HepG2 (cell line): ENCODE data around the gene DDX1. TPM values are rescaled to one million over a fixed set of nuclear protein-coding genes. Genes with fewer than 3 reads are reported as not detected.

ENCODE experiments used
- ASH2L ChIP-seq: fragments of 300-600, 200-600 bp; sonication (generic); IDR thresholded peaks from 2 replicates; pipeline ENCODE4 v1.7.0; 2017; ENCODE audit warnings: low read depth, mild to moderate bottlenecking, moderate library complexity, mixed read lengths, low read length; ENCODE audit not compliant: insufficient read length
- DBP ChIP-seq: sonication (generic); formaldehyde crosslinking; IDR thresholded peaks from 2 replicates; pipeline ENCODE4 v1.4.0; 2020; ENCODE audit warnings: missing genetic modification reagents; ENCODE audit errors: not compliant biosample characterization
- FOXM1 ChIP-seq: sonication (generic); formaldehyde crosslinking; IDR thresholded peaks from 2 replicates; pipeline ENCODE4 v1.5.0; 2020; ENCODE audit warnings: missing genetic modification reagents
- ONECUT2 ChIP-seq: sonication (generic); formaldehyde crosslinking; IDR thresholded peaks from 2 replicates; pipeline ENCODE4 v1.4.0; 2020; ENCODE audit warnings: missing genetic modification reagents
- PRDM15 ChIP-seq: sonication (generic); formaldehyde crosslinking; IDR thresholded peaks from 2 replicates; pipeline ENCODE4 v1.4.0; 2020; ENCODE audit warnings: missing genetic modification reagents
- SIN3B ChIP-seq: fragments of 150-350 bp; IDR thresholded peaks from 2 replicates; pipeline ENCODE4 v1.6.1; 2014; ENCODE audit warnings: low read length
- TEAD2 ChIP-seq: sonication (generic); formaldehyde crosslinking; IDR thresholded peaks from 2 replicates; pipeline ENCODE4 v1.9.0; 2021; ENCODE audit warnings: missing genetic modification reagents
- TOE1 ChIP-seq: sonication (generic); formaldehyde crosslinking; IDR thresholded peaks from 2 replicates; pipeline ENCODE4 v1.4.0; 2020; ENCODE audit warnings: mild to moderate bottlenecking, missing genetic modification reagents
- ZBTB40 ChIP-seq, 2 experiments: fragments of 450-650 bp in 1 of 2; sonication (generic) in 1 of 2; formaldehyde crosslinking in 1 of 2; IDR thresholded peaks; 2 replicates each; pipeline versions ENCODE4 v1.6.1 to v1.8.0; 2016 to 2022; ENCODE audit warnings: antibody characterized with exemption in 1 of 2, mild to moderate bottlenecking in 1 of 2, missing genetic modification reagents in 1 of 2
- ZNF879 ChIP-seq: sonication (generic); formaldehyde crosslinking; IDR thresholded peaks from 2 replicates; pipeline ENCODE4 v1.8.1; 2023; ENCODE audit warnings: missing genetic modification reagents
- polyA plus RNA-seq, 8 experiments: library from polyadenylated mRNA; depleted of rRNA in 3 of 8; stranded (reverse) in 7 of 8; unstranded in 1 of 8; fragments of >200 nt; fragmentation: Illumina TruSeq in 4 of 8; extraction: Trizol in 4 of 8; gene quantifications; 2 replicates each; pipeline versions ENCODE4 v1.2.1 to v1.2.3, GENCODE V29; 2011 to 2016; ENCODE audit warnings: low read depth in 4 of 8, missing spikeins in 1 of 8, mixed read lengths in 1 of 8; ENCODE audit not compliant: insufficient read depth in 1 of 8
- total RNA-seq, 5 experiments: library from RNA; depleted of rRNA; stranded (reverse); fragments of >200 nt; fragmentation: Illumina TruSeq; extraction: Trizol; gene quantifications; 2 replicates each; pipeline ENCODE4 v1.2.3, GENCODE V29; 2016; ENCODE audit warnings: low read depth in 1 of 5
- TF ChIP-seq, protein P1 (sequence below): sonication (generic); formaldehyde crosslinking; IDR thresholded peaks from 2 replicates; pipeline ENCODE4 v1.8.1; 2023; ENCODE audit warnings: mild to moderate bottlenecking, moderate library complexity, missing genetic modification reagents
- TF ChIP-seq, protein P2 (sequence below): sonication (generic); formaldehyde crosslinking; IDR thresholded peaks from 2 replicates; pipeline ENCODE4 v1.5.0; 2020; ENCODE audit warnings: missing genetic modification reagents, mild to moderate bottlenecking, borderline replicate concordance

The DDX1 gene
- total and polyA plus RNA-seq, 2 of the 13 experiments (the other 11 are each of a cell fraction or from before 2014, with no cell fraction given) = 81.6 to 130 TPM

DNA sequence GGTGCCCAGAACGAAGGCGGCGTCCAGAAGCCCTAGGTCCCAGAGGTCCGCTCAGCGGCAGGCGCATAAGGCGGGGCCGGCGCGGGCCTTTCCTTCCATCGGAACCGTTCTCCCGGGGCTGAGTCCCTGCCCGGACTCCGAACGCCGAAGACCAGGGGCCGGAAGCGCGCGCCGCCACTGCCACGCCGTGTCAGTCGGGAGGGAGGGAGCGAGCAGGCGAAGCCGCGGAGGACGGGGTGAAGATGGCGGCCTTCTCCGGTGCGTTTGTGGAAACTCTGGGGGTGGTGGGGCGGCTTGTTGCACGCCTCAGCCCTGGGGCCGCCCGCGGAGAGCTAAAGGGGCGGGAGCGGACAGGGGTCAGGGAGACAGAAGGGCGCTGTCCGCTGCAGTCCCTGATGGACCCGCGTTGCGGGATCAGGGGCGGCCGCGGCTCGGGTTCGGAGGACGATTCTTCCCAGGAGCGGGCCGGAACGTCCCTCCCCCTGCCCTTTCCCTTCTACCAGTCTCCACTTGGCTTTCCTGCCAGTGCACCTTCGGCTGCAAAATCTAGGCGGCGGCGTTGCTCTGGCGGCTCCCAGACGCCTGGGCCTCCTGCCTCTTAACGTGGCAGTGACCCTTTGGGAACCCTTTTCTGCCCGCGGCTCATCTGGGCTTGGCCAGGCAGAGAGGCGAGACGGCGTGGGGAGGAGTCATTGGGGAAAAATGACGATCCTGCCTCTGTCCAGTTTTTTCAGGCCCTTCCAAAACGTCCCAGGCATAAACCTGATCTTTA, at the start of gene DDX1 (continued):
- TF ChIP-seq ZBTB40 (IDR thresholded peaks at IDR 0.05) (peak; percentile 93), ZBTB40 (CRISPR knock-in tag; IDR thresholded peaks at IDR 0.05) (peak; percentile 96), ZNF879 (CRISPR knock-in tag) (peak; percentile 98), TEAD2 (CRISPR knock-in tag) (peak; percentile 76; the same call in 1 of the 2 replicates), DBP (no peak), ONECUT2 (CRISPR knock-in tag) (peak; percentile 55), PRDM15 (CRISPR knock-in tag) (peak; percentile 76; the same call in 1 of the 2 replicates), SIN3B (peak; percentile 83), ASH2L (peak; percentile 100), FOXM1 (CRISPR knock-in tag) (peak; percentile 85; the same call in 1 of the 2 replicates), TOE1 (peak; percentile 98)
- TF ChIP-seq, protein P1, sequence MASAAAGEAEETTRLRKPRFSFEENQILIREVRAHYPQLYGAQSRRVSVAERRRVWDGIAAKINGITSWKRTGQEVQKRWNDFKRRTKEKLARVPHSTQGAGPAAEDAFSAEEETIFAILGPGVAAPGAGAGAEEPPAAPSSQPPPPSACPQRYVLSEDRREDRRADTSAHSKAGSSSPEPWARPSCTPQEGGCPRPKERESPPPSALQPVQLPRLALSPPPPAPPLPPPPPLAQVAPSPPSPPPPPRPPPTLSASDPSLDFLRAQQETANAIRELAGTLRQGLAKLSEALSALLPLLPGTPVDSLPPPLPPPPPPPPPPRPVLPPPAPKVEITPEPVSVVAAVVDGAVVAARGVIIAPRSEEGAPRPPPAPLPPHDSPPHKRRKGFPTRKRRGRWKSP = peak; percentile 97
- TF ChIP-seq, protein P2, sequence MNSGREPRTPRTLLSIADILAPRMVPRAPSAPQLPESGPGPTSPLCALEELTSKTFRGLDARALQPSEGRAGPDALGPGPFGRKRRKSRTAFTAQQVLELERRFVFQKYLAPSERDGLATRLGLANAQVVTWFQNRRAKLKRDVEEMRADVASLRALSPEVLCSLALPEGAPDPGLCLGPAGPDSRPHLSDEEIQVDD = 0 out of 2 replicates have a peak, but pooled peaks have one; percentile 87
